ENCODE results near the gene RFX3.

The RFX3 gene

GRCh38 chr9:3508521-3509291 lies 17.1 kb downstream of the RFX3 start:
- H3K27ac ChIP-seq = peak overlapping the region; percentile 17
- no peaks in the 10 kb centered on the region for H3K27me3 ChIP-seq (ENCODE audit: control insufficient read depth, insufficient read depth, low read length)
- no peak overlapping the region for H3K9ac ChIP-seq
- H3K4me3 ChIP-seq (ENCODE audit: low read depth, low read length) = no peak overlapping the region
- H3K4me2 ChIP-seq (ENCODE audit: low read length) = no peak overlapping the region
- H3K9me3 ChIP-seq (ENCODE audit: control insufficient read depth, low read length) = no peaks in the 10 kb centered on the region
- H3K79me2 ChIP-seq = no peaks in the 10 kb centered on the region
- no peaks in the 10 kb centered on the region for H3K4me1 ChIP-seq
- TF ChIP-seq, protein P1, sequence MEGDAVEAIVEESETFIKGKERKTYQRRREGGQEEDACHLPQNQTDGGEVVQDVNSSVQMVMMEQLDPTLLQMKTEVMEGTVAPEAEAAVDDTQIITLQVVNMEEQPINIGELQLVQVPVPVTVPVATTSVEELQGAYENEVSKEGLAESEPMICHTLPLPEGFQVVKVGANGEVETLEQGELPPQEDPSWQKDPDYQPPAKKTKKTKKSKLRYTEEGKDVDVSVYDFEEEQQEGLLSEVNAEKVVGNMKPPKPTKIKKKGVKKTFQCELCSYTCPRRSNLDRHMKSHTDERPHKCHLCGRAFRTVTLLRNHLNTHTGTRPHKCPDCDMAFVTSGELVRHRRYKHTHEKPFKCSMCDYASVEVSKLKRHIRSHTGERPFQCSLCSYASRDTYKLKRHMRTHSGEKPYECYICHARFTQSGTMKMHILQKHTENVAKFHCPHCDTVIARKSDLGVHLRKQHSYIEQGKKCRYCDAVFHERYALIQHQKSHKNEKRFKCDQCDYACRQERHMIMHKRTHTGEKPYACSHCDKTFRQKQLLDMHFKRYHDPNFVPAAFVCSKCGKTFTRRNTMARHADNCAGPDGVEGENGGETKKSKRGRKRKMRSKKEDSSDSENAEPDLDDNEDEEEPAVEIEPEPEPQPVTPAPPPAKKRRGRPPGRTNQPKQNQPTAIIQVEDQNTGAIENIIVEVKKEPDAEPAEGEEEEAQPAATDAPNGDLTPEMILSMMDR (IDR thresholded peaks at IDR 0.05) = no peak
- no peak overlapping the region for H2AFZ ChIP-seq
- H3K36me3 ChIP-seq (ENCODE audit: control insufficient read depth, insufficient read depth, low read length) = no peaks in the 10 kb centered on the region

- no peaks in the 10 kb centered on the region for H3K36me3 ChIP-seq (ENCODE audit: control insufficient read depth, insufficient read depth, low read length)
- H3K79me2 ChIP-seq = no peaks in the 10 kb centered on the region
- no peak overlapping the region for H2AFZ ChIP-seq
- H3K4me2 ChIP-seq (ENCODE audit: low read length) = no peak overlapping the region
- H3K27ac ChIP-seq = no peak overlapping the region
- no peak overlapping the region for H3K9ac ChIP-seq
- no peak overlapping the region for H3K4me3 ChIP-seq (ENCODE audit: low read depth, low read length)
- H3K4me1 ChIP-seq = no peaks in the 10 kb centered on the region
- TF ChIP-seq, protein P1 (IDR thresholded peaks at IDR 0.05) = no peak
- no peaks in the 10 kb centered on the region for H3K9me3 ChIP-seq (ENCODE audit: control insufficient read depth, low read length)
- no peaks in the 10 kb centered on the region for H3K27me3 ChIP-seq (ENCODE audit: control insufficient read depth, insufficient read depth, low read length)
These were observed 17.7 kb downstream of the RFX3 start for GRCh38 chr9:3508078-3508431.

GRCh38 chr9:3507395-3508077 lies 18.3 kb downstream of the RFX3 start:
- no peaks in the 10 kb centered on the region for H3K4me1 ChIP-seq
- H3K79me2 ChIP-seq = no peaks in the 10 kb centered on the region
- H3K4me2 ChIP-seq (ENCODE audit: low read length) = no peak overlapping the region
- H3K4me3 ChIP-seq (ENCODE audit: low read depth, low read length) = no peak overlapping the region
- H3K9me3 ChIP-seq (ENCODE audit: control insufficient read depth, low read length) = no peaks in the 10 kb centered on the region
- TF ChIP-seq, protein P1 (IDR thresholded peaks at IDR 0.05) = no peak
- H3K9ac ChIP-seq = no peak overlapping the region
- H3K27me3 ChIP-seq (ENCODE audit: control insufficient read depth, insufficient read depth, low read length) = no peaks in the 10 kb centered on the region
- H3K27ac ChIP-seq = no peak overlapping the region
- H2AFZ ChIP-seq = no peak overlapping the region
- no peaks in the 10 kb centered on the region for H3K36me3 ChIP-seq (ENCODE audit: control insufficient read depth, insufficient read depth, low read length)

- no peak overlapping the region for H3K4me2 ChIP-seq (ENCODE audit: low read length)
- H3K79me2 ChIP-seq = no peaks in the 10 kb centered on the region
- H3K4me1 ChIP-seq = no peaks in the 10 kb centered on the region
- no peak overlapping the region for H3K9ac ChIP-seq
- no peak overlapping the region for H2AFZ ChIP-seq
- no peak overlapping the region for H3K4me3 ChIP-seq (ENCODE audit: low read depth, low read length)
- H3K36me3 ChIP-seq (ENCODE audit: control insufficient read depth, insufficient read depth, low read length) = no peaks in the 10 kb centered on the region
- no peak overlapping the region for H3K27ac ChIP-seq
- H3K27me3 ChIP-seq (ENCODE audit: control insufficient read depth, insufficient read depth, low read length) = no peaks in the 10 kb centered on the region
- TF ChIP-seq, protein P1 (IDR thresholded peaks at IDR 0.05) = no peak
- no peaks in the 10 kb centered on the region for H3K9me3 ChIP-seq (ENCODE audit: control insufficient read depth, low read length)
These were observed 19.6 kb downstream of the RFX3 start for GRCh38 chr9:3506164-3506563.
